Vagina (tissue), 2 donors: ENCODE data around the gene SCML1.

ENCODE experiments used
- CTCF ChIP-seq, 3 experiments: fragments of 450-650 bp in 2 of 3; fragments of 200-600 bp in 1 of 3; sonication (generic) in 1 of 3; IDR thresholded peaks; one replicate each; pipeline ENCODE4 v1.5.1; 2017 to 2019; ENCODE audit warnings: antibody characterized with exemption in 3 of 3, mild to moderate bottlenecking in 2 of 3, moderate library complexity in 2 of 3
- POLR2A ChIP-seq, 2 donors: fragments of 450-650 bp; IDR thresholded peaks; one replicate each; pipeline ENCODE4 v1.6.1; 2017; ENCODE audit warnings: antibody characterized with exemption in 2 of 2, mild to moderate bottlenecking in 2 of 2, moderate library complexity in 2 of 2
- POLR2AphosphoS5 ChIP-seq, 2 donors: sonication (generic); formaldehyde crosslinking; IDR thresholded peaks; one replicate each; pipeline ENCODE4 v1.9.0; 2017; ENCODE audit warnings: antibody characterized with exemption in 2 of 2, mild to moderate bottlenecking in 2 of 2, low read depth in 1 of 2; ENCODE audit not compliant: insufficient read depth in 1 of 2

- TF ChIP-seq CTCF (IDR thresholded peaks at IDR 0.05) (no peak), POLR2AphosphoS5 (IDR thresholded peaks at IDR 0.05; ENCODE audit: insufficient read depth in 1 of 2, low read depth in 1 of 2) (no peak), POLR2A (IDR thresholded peaks at IDR 0.05) (no peak)
Observed at GRCh38 chrX:17768997-17769396, 31.7 kb downstream of the SCML1 start.
